Colon (tissue), 2 donors: ENCODE data around the gene NDFIP1.

Experiments used
- FAIRE-seq: peaks from 2 replicates; lab custom pipeline; 2012; peaks lifted over from hg19 to GRCh38; lab: Jason Lieb, UNC
- donor health status: control.
- donor health status: control.

The NDFIP1 gene

GRCh38 chr5:142091922-142092321 lies 16.7 kb upstream of the NDFIP1 start:
- FAIRE-seq = no peak

DNA sequence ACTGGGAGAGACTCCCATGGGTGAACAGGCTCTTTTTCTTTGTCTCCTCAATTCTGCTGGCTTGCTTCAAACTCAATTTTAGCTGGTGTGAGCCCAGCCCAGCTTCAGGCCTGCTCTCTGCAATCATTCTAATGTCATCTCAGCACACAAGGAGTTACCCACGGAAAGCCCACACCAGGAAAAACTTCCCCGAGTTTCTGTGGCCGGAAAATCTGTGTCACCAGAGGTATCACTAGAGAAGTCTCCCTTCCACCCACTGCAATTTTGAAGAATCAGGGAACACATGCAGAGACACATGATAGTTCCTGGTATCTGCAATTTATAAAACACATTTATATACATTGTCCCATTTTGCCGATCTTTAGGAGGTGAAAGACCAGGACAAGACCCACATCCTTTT lies 13.5 kb upstream of the NDFIP1 start:
- FAIRE-seq = no peak

- no peak for FAIRE-seq
Observed at GRCh38 chr5:142095651-142096330, 12.8 kb upstream of the NDFIP1 start.

GRCh38 chr5:142096382-142096781 lies 12.2 kb upstream of the NDFIP1 start:
- FAIRE-seq = no peak

DNA sequence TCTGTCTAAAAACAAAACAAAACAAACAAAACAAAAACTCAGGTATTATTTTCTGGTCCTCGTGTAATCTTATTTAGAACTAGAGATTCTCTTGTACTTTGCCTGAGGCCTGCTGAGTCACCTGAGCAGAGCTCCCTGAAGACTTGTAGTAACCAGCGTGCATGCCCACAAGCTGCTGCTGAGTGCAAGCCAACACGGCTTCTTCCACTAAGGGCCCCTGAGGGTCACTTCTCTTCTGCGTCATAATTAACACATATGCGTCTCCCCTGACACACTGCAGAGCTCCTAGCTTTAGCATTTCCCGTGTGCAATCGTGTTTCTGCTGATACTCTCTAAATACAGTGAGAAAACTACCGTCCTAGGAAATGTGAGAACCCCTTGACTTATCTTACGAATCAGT lies 10.9 kb upstream of the NDFIP1 start:
- no peak for FAIRE-seq

DNA sequence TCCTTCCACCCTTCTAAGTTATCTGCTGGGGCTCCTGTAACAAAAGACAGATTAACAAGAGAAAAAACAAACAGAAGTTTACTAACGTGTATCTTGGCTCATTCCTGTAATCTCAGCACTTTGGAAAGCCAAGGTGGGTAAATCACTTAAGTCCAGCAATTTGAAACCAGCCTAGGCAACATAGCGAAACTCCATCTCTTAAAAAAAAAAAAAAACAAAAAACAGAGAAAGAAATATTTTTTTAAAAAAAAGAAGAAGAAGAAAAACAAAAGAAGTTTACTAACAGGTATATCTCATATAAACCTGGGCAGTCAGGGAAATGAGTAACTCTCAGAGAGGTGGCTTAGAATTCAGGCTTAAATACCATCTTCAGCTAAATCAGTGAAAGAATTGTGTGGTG lies 10.3 kb upstream of the NDFIP1 start:
- no peak for FAIRE-seq

DNA sequence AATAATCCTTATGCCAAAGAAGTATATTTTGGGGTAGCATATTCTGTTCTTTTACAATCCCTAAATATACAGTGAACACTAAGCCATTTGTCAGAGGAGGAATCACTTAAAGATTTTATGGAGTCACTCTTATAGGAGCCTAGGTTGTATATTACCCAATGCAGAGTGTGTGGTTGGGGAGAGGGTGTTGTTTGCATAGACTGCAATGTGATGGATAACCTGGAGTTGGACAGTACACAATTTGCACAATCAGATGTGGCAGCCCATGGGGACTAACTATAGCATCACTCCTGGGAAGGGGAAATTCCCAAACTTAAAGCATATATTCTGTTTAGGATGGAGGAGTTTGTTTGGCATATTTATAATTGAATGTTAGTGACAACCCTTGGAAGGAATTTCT lies 9.6 kb upstream of the NDFIP1 start:
- FAIRE-seq = no peak

- no peak for FAIRE-seq
Observed at GRCh38 chr5:142100307-142100706, 8.3 kb upstream of the NDFIP1 start.

DNA sequence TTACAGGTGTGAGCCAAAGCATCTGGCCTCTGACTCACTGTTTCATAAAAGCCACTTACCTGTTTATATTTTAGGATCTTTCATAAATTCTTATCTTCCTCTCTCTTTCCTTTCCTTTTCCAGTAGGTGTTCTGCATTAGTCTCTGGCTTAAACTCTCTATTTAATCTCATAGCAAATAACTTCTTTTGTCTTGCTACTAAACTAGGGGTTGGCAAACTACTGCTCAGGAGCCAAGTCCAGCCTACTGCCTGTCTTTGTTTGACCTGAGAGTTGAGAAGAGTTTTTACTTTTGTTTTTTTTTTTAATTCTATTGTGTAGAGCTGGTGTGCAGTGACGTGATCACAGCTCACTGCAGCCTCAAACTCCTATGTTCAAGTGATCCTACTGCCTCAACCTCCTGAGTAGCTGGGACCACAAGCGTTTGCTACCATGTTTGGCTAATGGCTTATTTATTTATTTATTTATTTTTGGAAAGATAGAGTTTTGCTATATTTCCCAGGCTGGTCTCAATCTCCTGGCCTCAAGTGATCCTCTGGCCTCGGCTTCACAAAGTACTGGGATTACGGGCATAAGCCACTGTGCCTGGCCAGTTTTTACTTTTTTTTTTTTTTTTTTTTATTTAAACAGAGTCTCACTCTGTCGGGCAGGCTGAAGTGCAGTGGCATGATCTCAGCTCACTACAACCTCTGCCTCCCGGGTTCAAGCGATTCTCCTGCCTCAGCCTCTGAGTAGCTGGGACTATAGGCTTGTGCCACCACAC lies 5.4 kb upstream of the NDFIP1 start:
- FAIRE-seq = no peak

- FAIRE-seq = no peak
Observed at GRCh38 chr5:142104491-142104890, 4.1 kb upstream of the NDFIP1 start.

GRCh38 chr5:142106061-142106460 lies 2.5 kb upstream of the NDFIP1 start:
- FAIRE-seq = no peak

GRCh38 chr5:142107036-142107735 lies 1.4 kb upstream of the NDFIP1 start:
- FAIRE-seq = no peak

- no peak for FAIRE-seq
Observed at GRCh38 chr5:142107736-142108431, 695 bp upstream of the NDFIP1 start.

GRCh38 chr5:142109331-142110045 lies 909 bp downstream of the NDFIP1 start:
- FAIRE-seq = no peak

DNA sequence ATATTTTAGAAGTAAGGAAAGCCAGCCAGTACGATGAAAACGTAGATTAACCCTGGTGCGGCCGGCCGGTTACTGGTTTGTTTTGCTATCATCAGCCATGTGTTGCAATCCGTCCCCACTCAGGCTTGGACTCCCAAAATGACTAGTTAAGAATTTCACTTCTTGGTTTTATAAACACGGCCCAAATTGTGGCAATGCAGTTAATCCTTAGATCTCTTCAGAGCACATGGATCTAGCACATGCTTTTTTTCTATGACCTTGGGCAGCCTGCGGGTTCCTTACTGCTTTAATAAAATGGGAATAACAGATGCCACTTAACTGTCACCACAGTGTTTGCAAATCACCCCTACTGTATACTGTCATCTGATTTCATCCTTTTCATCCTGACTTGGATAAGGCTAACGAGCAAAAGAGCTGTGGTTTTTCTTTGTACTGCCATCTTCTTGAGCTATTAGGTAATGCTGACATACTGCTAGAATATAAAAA lies 1.5 kb downstream of the NDFIP1 start:
- no peak for FAIRE-seq

DNA sequence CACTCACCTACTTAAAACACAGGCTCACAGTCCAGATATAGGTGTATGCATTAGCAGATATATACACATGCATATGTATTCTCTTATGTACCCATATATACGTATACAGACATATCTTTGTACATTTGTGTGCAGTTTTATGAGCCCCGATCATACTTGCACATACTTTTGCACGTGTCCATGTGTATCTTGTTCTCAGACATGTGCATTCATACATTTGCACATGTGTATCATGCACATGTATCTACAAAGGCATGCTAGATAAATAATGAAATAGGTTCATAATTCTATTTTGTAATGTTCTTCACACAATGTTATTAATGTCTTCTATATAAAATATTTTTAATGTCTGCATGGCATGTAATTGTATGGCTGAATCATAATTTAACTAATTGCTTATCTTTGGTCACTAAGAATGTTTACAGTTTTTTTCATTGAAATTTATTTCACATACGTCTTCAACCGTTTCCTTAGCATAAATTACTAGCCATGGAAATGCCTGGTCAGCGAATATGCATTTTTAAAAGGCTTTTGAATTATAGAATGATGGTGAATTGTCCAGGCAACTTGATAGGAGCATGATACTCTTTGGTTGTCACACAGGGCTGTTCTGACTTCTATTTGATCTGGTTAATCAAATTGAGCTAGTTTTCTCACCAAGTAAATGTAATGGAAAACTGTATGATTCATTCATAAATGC lies 2.6 kb downstream of the NDFIP1 start:
- no peak for FAIRE-seq

- FAIRE-seq = no peak
Observed at GRCh38 chr5:142114687-142115086, 6.1 kb downstream of the NDFIP1 start.

GRCh38 chr5:142115937-142116614 lies 7.5 kb downstream of the NDFIP1 start:
- no peak for FAIRE-seq

- no peak for FAIRE-seq
Observed at GRCh38 chr5:142117579-142118151, 9.1 kb downstream of the NDFIP1 start.

- FAIRE-seq = no peak
Observed at GRCh38 chr5:142118155-142118686, 9.6 kb downstream of the NDFIP1 start.
